ENCODE measurements around the gene ZBP1. TPM values are rescaled to one million over a fixed set of nuclear protein-coding genes. Genes with fewer than 3 reads are reported as not detected.
A peak's percentile ranks its signal among the peaks of the same experiment; 100 is the strongest.

The ZBP1 gene
- total RNA-seq, 3 donors from 2014 or later (not counting 1 experiment from before 2014, with no cell fraction given) = 95.4 to 99.7 (median 97.8) TPM

DNA sequence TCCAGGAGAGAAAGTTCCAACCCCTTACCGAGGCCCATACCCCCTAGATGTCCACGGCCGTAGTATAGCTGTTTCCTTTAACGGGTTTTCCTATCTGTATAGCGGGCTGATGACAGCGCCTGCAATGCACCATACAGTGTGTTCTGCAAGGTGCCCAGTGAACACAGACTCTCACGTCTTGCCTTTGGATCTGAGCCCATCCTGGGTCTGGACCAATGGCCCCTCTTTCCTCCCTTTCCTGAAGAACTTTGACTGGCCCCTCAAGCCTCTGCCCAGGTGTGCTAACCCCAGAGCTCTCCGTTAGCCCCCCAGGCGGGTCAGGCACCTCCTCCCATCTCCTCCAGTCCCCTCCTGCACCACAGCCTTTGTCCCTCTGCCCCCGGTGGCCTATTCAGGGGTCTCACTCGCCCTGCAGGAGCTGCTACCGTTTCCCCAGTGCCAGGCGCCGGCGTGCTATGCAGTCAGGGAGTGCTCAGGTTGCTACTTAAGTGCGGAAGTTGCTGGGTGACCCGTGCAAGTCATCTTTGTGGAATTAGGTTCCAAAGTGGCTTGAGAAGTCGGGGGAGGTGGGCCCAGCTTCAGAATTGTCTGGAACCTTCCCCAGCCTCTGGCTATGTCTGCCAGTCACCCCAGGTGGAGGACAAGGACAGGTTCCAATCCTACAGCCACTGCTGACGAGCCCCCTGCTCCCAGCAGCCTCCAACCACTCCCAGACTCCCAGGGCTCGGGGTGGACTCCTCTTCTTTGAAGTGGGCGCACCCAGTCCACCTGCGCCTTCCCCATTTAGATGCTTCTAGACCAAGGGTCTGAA, 35.0 kb upstream of the ZBP1 start:
- peaks cover 15% of the 10 kb centered on the region in 2 donors for H3K4me1 Mint-ChIP-seq
- TF ChIP-seq, protein P1, sequence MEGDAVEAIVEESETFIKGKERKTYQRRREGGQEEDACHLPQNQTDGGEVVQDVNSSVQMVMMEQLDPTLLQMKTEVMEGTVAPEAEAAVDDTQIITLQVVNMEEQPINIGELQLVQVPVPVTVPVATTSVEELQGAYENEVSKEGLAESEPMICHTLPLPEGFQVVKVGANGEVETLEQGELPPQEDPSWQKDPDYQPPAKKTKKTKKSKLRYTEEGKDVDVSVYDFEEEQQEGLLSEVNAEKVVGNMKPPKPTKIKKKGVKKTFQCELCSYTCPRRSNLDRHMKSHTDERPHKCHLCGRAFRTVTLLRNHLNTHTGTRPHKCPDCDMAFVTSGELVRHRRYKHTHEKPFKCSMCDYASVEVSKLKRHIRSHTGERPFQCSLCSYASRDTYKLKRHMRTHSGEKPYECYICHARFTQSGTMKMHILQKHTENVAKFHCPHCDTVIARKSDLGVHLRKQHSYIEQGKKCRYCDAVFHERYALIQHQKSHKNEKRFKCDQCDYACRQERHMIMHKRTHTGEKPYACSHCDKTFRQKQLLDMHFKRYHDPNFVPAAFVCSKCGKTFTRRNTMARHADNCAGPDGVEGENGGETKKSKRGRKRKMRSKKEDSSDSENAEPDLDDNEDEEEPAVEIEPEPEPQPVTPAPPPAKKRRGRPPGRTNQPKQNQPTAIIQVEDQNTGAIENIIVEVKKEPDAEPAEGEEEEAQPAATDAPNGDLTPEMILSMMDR (IDR thresholded peaks at IDR 0.05) = no peak
- no peak for ATAC-seq
- peak overlapping the region in 1 of 2 donors; percentile 16 for H3K27ac Mint-ChIP-seq
- intact Hi-C loops (cut with micrococcal nuclease) = loop anchor here (10.0 kb wide), 1 partner anchor 520 kb away; no protein-coding TSS in a partner anchor
- no peak overlapping the region for H3K4me3 Mint-ChIP-seq
- H3K27me3 Mint-ChIP-seq (ENCODE audit: low read depth in 2 of 2) = peaks cover 5 to 8% of the 10 kb centered on the region in 2 donors
- Histone ChIP-seq H3K36me3 (ENCODE audit: control insufficient read depth, insufficient read depth, low read length) (no peaks in the 10 kb centered on the region), H3K9me3 (ENCODE audit: control insufficient read depth, insufficient read depth, low read length) (no peaks in the 10 kb centered on the region), H3K27ac (ENCODE audit: low read length) (no peak overlapping the region), H3K4me3 (ENCODE audit: low read length) (no peak overlapping the region), H3K27me3 (ENCODE audit: control insufficient read depth, insufficient read depth, low read length) (no peaks in the 10 kb centered on the region), H3K4me1 (ENCODE audit: control insufficient read depth, insufficient read depth, low read length) (peaks cover 25% of the 10 kb centered on the region)
- H3K9me3 Mint-ChIP-seq = no peaks in the 10 kb centered on the region
- 91% methylated on average over 22 of the region's 22 CpGs for WGBS (ENCODE audit: insufficient coverage)
- no peak for DNase-seq
- H3K36me3 Mint-ChIP-seq = no peaks in the 10 kb centered on the region

DNA sequence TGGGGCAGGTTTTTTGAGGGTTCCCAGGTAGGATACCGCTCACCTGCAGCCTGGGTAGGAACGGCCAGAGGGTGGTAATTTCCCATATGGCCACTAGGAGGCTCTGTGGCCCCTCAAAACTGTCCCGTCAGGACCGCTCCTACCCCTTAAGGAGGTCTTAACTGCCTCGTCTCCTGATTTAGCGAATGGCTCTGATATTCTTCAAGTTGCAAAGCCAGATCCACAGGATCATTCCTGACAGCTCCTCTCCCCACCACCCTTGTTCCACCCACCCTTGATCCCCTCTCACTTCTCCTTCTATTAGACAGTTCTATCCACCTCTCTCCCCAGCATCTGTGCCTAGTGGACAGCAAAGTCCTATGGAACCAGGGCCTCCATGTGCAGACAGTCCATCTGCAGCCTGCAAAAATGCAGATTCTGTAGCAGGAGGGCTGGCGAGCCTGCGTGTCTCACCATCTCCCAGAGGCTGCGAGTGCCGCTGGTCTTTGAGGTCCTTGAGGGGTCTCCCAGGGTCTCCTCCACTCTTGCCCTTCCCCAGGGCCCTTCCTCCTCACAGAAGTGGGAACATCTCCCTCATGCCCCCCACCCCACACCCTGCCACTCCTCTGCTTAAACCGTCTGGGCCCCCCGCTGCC, 34.3 kb upstream of the ZBP1 start:
- H3K27ac Mint-ChIP-seq = no peak overlapping the region
- Histone ChIP-seq H3K4me3 (ENCODE audit: low read length) (no peak overlapping the region), H3K9me3 (ENCODE audit: control insufficient read depth, insufficient read depth, low read length) (no peaks in the 10 kb centered on the region), H3K36me3 (ENCODE audit: control insufficient read depth, insufficient read depth, low read length) (no peaks in the 10 kb centered on the region), H3K4me1 (ENCODE audit: control insufficient read depth, insufficient read depth, low read length) (peaks cover 25% of the 10 kb centered on the region), H3K27ac (ENCODE audit: low read length) (no peak overlapping the region), H3K27me3 (ENCODE audit: control insufficient read depth, insufficient read depth, low read length) (no peaks in the 10 kb centered on the region)
- intact Hi-C loops (cut with micrococcal nuclease) = loop anchor here (10.0 kb wide), 1 partner anchor 520 kb away; no protein-coding TSS in a partner anchor
- H3K27me3 Mint-ChIP-seq (ENCODE audit: low read depth in 2 of 2) = peaks cover 4 to 15% of the 10 kb centered on the region in 2 donors
- ATAC-seq = peak; percentile 73 to 92 (median 86)
- DNase-seq = peak; percentile 42 to 84
- peaks cover 15% of the 10 kb centered on the region in 2 donors for H3K4me1 Mint-ChIP-seq
- 49% methylated on average over 12 of the region's 12 CpGs for WGBS (ENCODE audit: insufficient coverage)
- H3K4me3 Mint-ChIP-seq = no peak overlapping the region
- no peaks in the 10 kb centered on the region for H3K9me3 Mint-ChIP-seq
- TF ChIP-seq, protein P1 (IDR thresholded peaks at IDR 0.05) = peak; percentile 87
- H3K36me3 Mint-ChIP-seq = no peaks in the 10 kb centered on the region

DNA sequence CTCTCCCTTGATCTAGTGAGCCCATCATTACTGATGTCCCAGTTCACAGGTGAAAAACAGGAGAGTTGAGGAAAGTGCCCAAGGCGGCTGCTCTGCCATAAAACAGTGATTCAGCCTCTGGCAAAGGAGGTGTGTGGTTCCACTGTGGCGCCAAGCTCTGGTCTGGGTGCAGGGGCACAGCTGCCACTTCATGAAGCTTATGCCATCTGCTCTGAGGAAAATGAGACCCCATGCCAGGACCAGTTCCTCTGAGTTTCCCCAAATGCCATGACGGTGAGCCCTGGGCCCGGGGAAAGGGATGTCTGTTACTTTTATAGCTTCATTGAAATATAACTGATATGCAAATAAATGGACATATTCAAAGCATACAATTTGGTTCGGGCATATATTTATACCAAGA, 33.7 kb upstream of the ZBP1 start:
- no peaks in the 10 kb centered on the region for H3K9me3 ChIP-seq (ENCODE audit: control insufficient read depth, insufficient read depth, low read length)
- no peaks in the 10 kb centered on the region for H3K27me3 ChIP-seq (ENCODE audit: control insufficient read depth, insufficient read depth, low read length)
- TF ChIP-seq, protein P1 (IDR thresholded peaks at IDR 0.05) = no peak
- DNase-seq (no peak), ATAC-seq (no peak)
- H3K4me1 ChIP-seq (ENCODE audit: control insufficient read depth, insufficient read depth, low read length) = peaks cover 25% of the 10 kb centered on the region
- 75% methylated on average over 3 of the region's 5 CpGs for WGBS (ENCODE audit: insufficient coverage)
- H3K4me3 ChIP-seq (ENCODE audit: low read length) = no peak overlapping the region
- no peaks in the 10 kb centered on the region for H3K36me3 Mint-ChIP-seq
- H3K36me3 ChIP-seq (ENCODE audit: control insufficient read depth, insufficient read depth, low read length) = no peaks in the 10 kb centered on the region
- no peak overlapping the region for H3K27ac Mint-ChIP-seq
- no peak overlapping the region for H3K27ac ChIP-seq (ENCODE audit: low read length)
- no peaks in the 10 kb centered on the region for H3K9me3 Mint-ChIP-seq
- H3K27me3 Mint-ChIP-seq (ENCODE audit: low read depth in 2 of 2) = peaks cover 4 to 21% of the 10 kb centered on the region in 2 donors
- no peak overlapping the region for H3K4me3 Mint-ChIP-seq
- H3K4me1 Mint-ChIP-seq = peaks cover 15% of the 10 kb centered on the region in 2 donors
- intact Hi-C loops (cut with micrococcal nuclease) = loop anchor here (10.0 kb wide), 1 partner anchor 521 kb away; no protein-coding TSS in a partner anchor
